Measurements from ENCODE around the gene TCAF1. TPM values are rescaled to one million over a fixed set of nuclear protein-coding genes. Genes with fewer than 3 reads are reported as not detected.

TCAF1 gene
- total RNA-seq, 2 donors from 2014 or later, result 15.8 to 21.0 TPM

- Histone ChIP-seq H3K27me3 (no peaks in the 10 kb centered on the region), H3K36me3 (replicated peaks in 1 of 2; ENCODE audit: insufficient read depth in 1 of 2, low read depth in 2 of 2) (no peaks in the 10 kb centered on the region), H3K9me3 (no peaks in the 10 kb centered on the region), H3K27ac (no peak overlapping the region), H3K4me1 (peaks cover 19% of the 10 kb centered on the region), H3K4me3 (no peak overlapping the region)
- DNase-seq (no peak), ATAC-seq (no peak)
- TF ChIP-seq POLR2A (IDR thresholded peaks at IDR 0.05), result no peak
- TF ChIP-seq, protein P1, sequence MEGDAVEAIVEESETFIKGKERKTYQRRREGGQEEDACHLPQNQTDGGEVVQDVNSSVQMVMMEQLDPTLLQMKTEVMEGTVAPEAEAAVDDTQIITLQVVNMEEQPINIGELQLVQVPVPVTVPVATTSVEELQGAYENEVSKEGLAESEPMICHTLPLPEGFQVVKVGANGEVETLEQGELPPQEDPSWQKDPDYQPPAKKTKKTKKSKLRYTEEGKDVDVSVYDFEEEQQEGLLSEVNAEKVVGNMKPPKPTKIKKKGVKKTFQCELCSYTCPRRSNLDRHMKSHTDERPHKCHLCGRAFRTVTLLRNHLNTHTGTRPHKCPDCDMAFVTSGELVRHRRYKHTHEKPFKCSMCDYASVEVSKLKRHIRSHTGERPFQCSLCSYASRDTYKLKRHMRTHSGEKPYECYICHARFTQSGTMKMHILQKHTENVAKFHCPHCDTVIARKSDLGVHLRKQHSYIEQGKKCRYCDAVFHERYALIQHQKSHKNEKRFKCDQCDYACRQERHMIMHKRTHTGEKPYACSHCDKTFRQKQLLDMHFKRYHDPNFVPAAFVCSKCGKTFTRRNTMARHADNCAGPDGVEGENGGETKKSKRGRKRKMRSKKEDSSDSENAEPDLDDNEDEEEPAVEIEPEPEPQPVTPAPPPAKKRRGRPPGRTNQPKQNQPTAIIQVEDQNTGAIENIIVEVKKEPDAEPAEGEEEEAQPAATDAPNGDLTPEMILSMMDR (IDR thresholded peaks at IDR 0.05), result no peak
- intact Hi-C loops (cut with DNase I), result no loop called here
These were observed 5.3 kb downstream of the TCAF1 start for GRCh38 chr7:143896667-143897066.

DNA sequence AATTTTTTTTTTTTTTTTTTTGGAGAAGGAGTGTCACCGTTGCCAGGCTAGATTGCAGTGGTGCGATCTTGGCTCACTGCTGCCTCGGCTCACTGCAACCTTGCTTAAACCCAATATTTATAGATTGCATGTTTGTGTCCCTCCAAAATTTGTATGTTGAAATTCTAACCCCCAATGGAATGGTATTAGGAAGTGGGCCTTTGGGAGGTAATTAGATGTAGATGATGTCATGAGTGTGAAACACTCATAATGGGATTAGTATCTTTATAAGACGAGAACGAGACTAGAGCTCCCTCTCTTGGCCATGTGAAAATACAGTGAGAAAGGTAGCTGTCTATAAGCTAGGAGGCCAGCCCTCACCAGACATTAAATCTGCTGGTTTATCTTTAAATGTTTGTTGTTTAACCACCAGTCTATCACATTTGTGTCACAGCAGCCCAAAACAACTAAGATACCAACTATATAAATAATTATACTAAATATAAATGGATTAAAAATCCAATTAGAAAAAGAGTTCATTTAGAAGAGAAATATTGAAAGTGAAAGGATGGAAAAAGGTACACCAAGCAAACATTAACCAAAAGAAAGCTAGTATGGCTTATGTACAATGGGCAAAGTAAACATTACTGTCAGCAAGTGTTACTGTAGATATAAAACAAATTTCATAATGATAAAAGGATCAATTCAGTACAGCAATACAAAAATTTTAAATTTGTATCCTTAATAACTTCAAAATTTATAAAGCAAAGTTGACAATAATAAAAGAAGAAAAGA is 9.3 kb downstream of the TCAF1 start:
- no peaks in the 10 kb centered on the region for H3K4me1 ChIP-seq
- no peaks in the 10 kb centered on the region for H3K27me3 ChIP-seq
- H3K36me3 ChIP-seq (replicated peaks in 1 of 2; ENCODE audit: insufficient read depth in 1 of 2, low read depth in 2 of 2), result no peaks in the 10 kb centered on the region
- no peak for DNase-seq
- no peaks in the 10 kb centered on the region for H3K9me3 ChIP-seq
- H3K27ac ChIP-seq, result no peak overlapping the region
- H3K4me3 ChIP-seq, result no peak overlapping the region
- intact Hi-C loops (cut with DNase I), result no loop called here
- 92 to 95% methylated on average over 5 of the region's 5 CpGs for WGBS, 2 donors
- no peak for ATAC-seq
- no peak for TF ChIP-seq POLR2A (IDR thresholded peaks at IDR 0.05)
- TF ChIP-seq, protein P1 (IDR thresholded peaks at IDR 0.05), result no peak

- H3K9me3 ChIP-seq, result no peaks in the 10 kb centered on the region
- no peaks in the 10 kb centered on the region for H3K27me3 ChIP-seq
- H3K36me3 ChIP-seq (replicated peaks in 1 of 2; ENCODE audit: insufficient read depth in 1 of 2, low read depth in 2 of 2), result no peaks in the 10 kb centered on the region
- intact Hi-C loops (cut with DNase I), result no loop called here
- no peak overlapping the region for H3K4me3 ChIP-seq
- 73% methylated on average over 2 of the region's 2 CpGs for WGBS, 2 donors
- DNase-seq (no peak), ATAC-seq (no peak)
- TF ChIP-seq, protein P1 (IDR thresholded peaks at IDR 0.05), result no peak
- TF ChIP-seq POLR2A (IDR thresholded peaks at IDR 0.05), result no peak
- H3K4me1 ChIP-seq, result no peaks in the 10 kb centered on the region
- no peak overlapping the region for H3K27ac ChIP-seq
These were observed 10.5 kb downstream of the TCAF1 start for GRCh38 chr7:143891457-143891856.

GRCh38 chr7:143890558-143890957 is 11.4 kb downstream of the TCAF1 start:
- WGBS, 2 donors, result 92 to 97% methylated on average over 2 of the region's 2 CpGs
- DNase-seq (no peak), ATAC-seq (no peak)
- no peaks in the 10 kb centered on the region for H3K9me3 ChIP-seq
- H3K4me1 ChIP-seq, result no peaks in the 10 kb centered on the region
- no peak for TF ChIP-seq POLR2A (IDR thresholded peaks at IDR 0.05)
- TF ChIP-seq, protein P1 (IDR thresholded peaks at IDR 0.05), result no peak
- no peak overlapping the region for H3K27ac ChIP-seq
- intact Hi-C loops (cut with DNase I), result no loop called here
- H3K27me3 ChIP-seq, result no peaks in the 10 kb centered on the region
- no peak overlapping the region for H3K4me3 ChIP-seq
- no peaks in the 10 kb centered on the region for H3K36me3 ChIP-seq (replicated peaks in 1 of 2; ENCODE audit: insufficient read depth in 1 of 2, low read depth in 2 of 2)

DNA sequence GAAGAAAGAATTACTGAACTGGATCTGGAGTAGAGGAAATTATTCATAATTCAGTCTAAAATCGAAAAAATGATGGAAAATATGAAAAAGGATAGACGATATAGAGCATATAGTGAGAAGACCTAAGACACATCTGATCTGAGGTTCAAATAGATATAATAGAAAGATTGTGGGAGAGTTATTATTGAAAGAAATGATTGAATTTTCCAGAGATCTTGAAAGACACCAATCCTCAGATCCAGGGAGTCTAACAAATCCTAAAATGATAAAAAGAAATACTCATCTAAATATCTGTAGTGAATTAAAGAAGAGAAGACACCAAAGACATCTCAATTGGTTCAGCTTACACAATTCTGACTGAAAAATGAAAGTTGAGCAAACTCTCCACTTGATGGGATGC is 12.9 kb downstream of the TCAF1 start:
- no peaks in the 10 kb centered on the region for H3K27me3 ChIP-seq
- no peaks in the 10 kb centered on the region for H3K36me3 ChIP-seq (replicated peaks in 1 of 2; ENCODE audit: insufficient read depth in 1 of 2, low read depth in 2 of 2)
- intact Hi-C loops (cut with DNase I), result no loop called here
- DNase-seq (no peak), ATAC-seq (no peak)
- no peaks in the 10 kb centered on the region for H3K9me3 ChIP-seq
- 86 to 97% methylated on average over 2 of the region's 2 CpGs for WGBS, 2 donors
- no peak overlapping the region for H3K27ac ChIP-seq
- TF ChIP-seq POLR2A (IDR thresholded peaks at IDR 0.05), result no peak
- TF ChIP-seq, protein P1 (IDR thresholded peaks at IDR 0.05), result no peak
- no peaks in the 10 kb centered on the region for H3K4me1 ChIP-seq
- H3K4me3 ChIP-seq, result no peak overlapping the region

Measured in body of pancreas (tissue), 4 donors.